IMR-90 (cell line): ENCODE results near the gene NCAPG2. TPM values are rescaled to one million over a fixed set of nuclear protein-coding genes. Genes with fewer than 3 reads are reported as not detected.

ENCODE experiments used
- ATAC-seq: fragments of 200-7000 bp; cut with Tn5 transposase; 2 replicates; pipeline ENCODE4 v1.9.1; 2020; ENCODE audit warnings: low read depth, mild to moderate bottlenecking, moderate library complexity
- BruUV-seq: library from RNA; stranded (reverse); fragments of 400-500 nt; replicated peaks from 2 replicates; lab custom pipeline; 2021; lab: Mats Ljungman, UMichigan
- CTCF ChIA-PET: fragments of 300-600 bp; formaldehyde crosslinking; extraction: SDS; loops from one replicate; lab custom pipeline; 2021; ENCODE audit warnings: antibody characterized with exemption; lab: Yijun Ruan, JAX
- POLR2A ChIA-PET: fragments of 300-600 bp; sonication (Branson Sonifier 250); formaldehyde crosslinking; loops from one replicate; lab custom pipeline; 2022; ENCODE audit warnings: antibody characterized with exemption; ENCODE audit not compliant: unreplicated experiment; lab: Charles Lee
- DNase-seq: peaks from one replicate; pipeline ENCODE4 v3.0.0; 2013
- H2AFZ ChIP-seq: replicated peaks from 2 replicates; pipeline ENCODE3; 2013; ENCODE audit warnings: low read length, mild to moderate bottlenecking; ENCODE audit not compliant: poor library complexity
- H2AK5ac ChIP-seq: 2 replicates; pipeline ENCODE4 v1.6.1; 2013; ENCODE audit warnings: low read depth, low read length, inconsistent platforms
- H2AK9ac ChIP-seq: replicated peaks from 2 replicates; pipeline ENCODE3; 2013; ENCODE audit warnings: mild to moderate bottlenecking, low read depth, low read length, moderate library complexity; ENCODE audit not compliant: poor library complexity
- H2BK120ac ChIP-seq: 2 replicates; pipeline ENCODE4 v1.6.1; 2013; ENCODE audit warnings: low read depth, low read length, inconsistent platforms
- H2BK15ac ChIP-seq: 3 replicates; pipeline ENCODE4 v1.6.1; 2013; ENCODE audit warnings: low read depth, low read length, inconsistent platforms
- H2BK20ac ChIP-seq: 2 replicates; pipeline ENCODE4 v1.6.1; 2013; ENCODE audit warnings: low read depth, mild to moderate bottlenecking, inconsistent platforms, low read length, moderate library complexity
- H2BK5ac ChIP-seq: 2 replicates; pipeline ENCODE4 v1.6.1; 2013; ENCODE audit warnings: mild to moderate bottlenecking, low read depth, low read length, inconsistent platforms; ENCODE audit not compliant: poor library complexity, severe bottlenecking
- H3K14ac ChIP-seq: replicated peaks from 2 replicates; pipeline ENCODE4 v1.6.1; 2013; ENCODE audit warnings: low read depth, low read length, inconsistent platforms
- H3K18ac ChIP-seq: 2 replicates; pipeline ENCODE4 v1.6.1; 2013; ENCODE audit warnings: low read depth, low read length, control low read depth
- H3K23ac ChIP-seq: 2 replicates; pipeline ENCODE4 v1.6.1; 2013; ENCODE audit warnings: low read depth, low read length, inconsistent platforms
- H3K27ac ChIP-seq: 2 replicates; pipeline ENCODE4 v1.5.1; 2013; ENCODE audit warnings: mild to moderate bottlenecking, control low read depth, low read length; ENCODE audit not compliant: insufficient read depth
- H3K27me3 ChIP-seq: 2 replicates; pipeline ENCODE4 v1.6.1; 2013; ENCODE audit warnings: low read length; ENCODE audit not compliant: control insufficient read depth, insufficient read depth
- H3K36me3 ChIP-seq: 2 replicates; pipeline ENCODE4 v1.6.1; 2013; ENCODE audit warnings: low read length, mixed read lengths; ENCODE audit not compliant: control insufficient read depth, insufficient read depth
- H3K4ac ChIP-seq: 2 replicates; pipeline ENCODE4 v1.6.1; 2013; ENCODE audit warnings: low read depth, low read length, inconsistent platforms
- H3K4me1 ChIP-seq: 2 replicates; pipeline ENCODE4 v1.6.1; 2013; ENCODE audit warnings: low read length, mixed read lengths; ENCODE audit not compliant: control insufficient read depth, insufficient read depth
- H3K4me2 ChIP-seq: 2 replicates; pipeline ENCODE4 v1.6.1; 2013; ENCODE audit warnings: low read depth, mild to moderate bottlenecking, control low read depth, low read length, moderate library complexity
- H3K4me3 ChIP-seq: 2 replicates; pipeline ENCODE4 v1.5.1; 2013; ENCODE audit warnings: low read depth, mild to moderate bottlenecking, control low read depth, low read length, moderate library complexity; ENCODE audit not compliant: insufficient read depth
- H3K56ac ChIP-seq: 2 replicates; pipeline ENCODE4 v1.6.1; 2013; ENCODE audit warnings: low read length, inconsistent platforms; ENCODE audit not compliant: insufficient read depth; ENCODE audit errors: extremely low read depth
- H3K79me1 ChIP-seq, 2 experiments: 2 replicates each; pipeline ENCODE4 v1.6.1; 2013; ENCODE audit warnings: low read length in 2 of 2, inconsistent platforms in 1 of 2, low read depth in 1 of 2
- H3K9ac ChIP-seq: 2 replicates; pipeline ENCODE4 v1.6.1; 2013; ENCODE audit warnings: low read depth, low read length, control low read depth
- H3K9me1 ChIP-seq: 2 replicates; pipeline ENCODE4 v1.6.1; 2013; ENCODE audit warnings: low read length, inconsistent platforms; ENCODE audit not compliant: insufficient read depth
- H3K9me3 ChIP-seq: 2 replicates; pipeline ENCODE4 v1.6.1; 2013; ENCODE audit warnings: low read length; ENCODE audit not compliant: control insufficient read depth, insufficient read depth
- H4K20me1 ChIP-seq: 2 replicates; pipeline ENCODE4 v1.6.1; 2013; ENCODE audit warnings: low read length, inconsistent platforms; ENCODE audit not compliant: insufficient read depth
- H4K5ac ChIP-seq: 2 replicates; pipeline ENCODE4 v1.6.1; 2013; ENCODE audit warnings: mild to moderate bottlenecking, low read depth, low read length, control low read depth
- H4K8ac ChIP-seq, 2 experiments: 2 replicates each; pipeline ENCODE4 v1.6.1; 2013; ENCODE audit warnings: low read depth in 2 of 2, low read length in 2 of 2, control low read depth in 1 of 2, inconsistent platforms in 1 of 2
- H4K91ac ChIP-seq: 2 replicates; pipeline ENCODE4 v1.6.1; 2013; ENCODE audit warnings: low read depth, low read length, inconsistent platforms; ENCODE audit not compliant: insufficient read depth
- BHLHE40 ChIP-seq: fragments of 150-350 bp; IDR thresholded peaks from 2 replicates; pipeline ENCODE4 v1.6.1; 2016; ENCODE audit warnings: mild to moderate bottlenecking, low read depth, low read length
- CHD1 ChIP-seq: IDR thresholded peaks from 2 replicates; pipeline ENCODE4 v1.6.1; 2012; ENCODE audit warnings: low read depth, low read length, improper control_type of control experiment
- CTCF ChIP-seq: conservative IDR thresholded peaks from 2 replicates; pipeline ENCODE4 v1.5.1; 2012; ENCODE audit warnings: mild to moderate bottlenecking, low read depth, low read length, improper control_type of control experiment
- MAFK ChIP-seq: IDR thresholded peaks from 2 replicates; pipeline ENCODE4 v1.6.1; 2012; ENCODE audit warnings: low read depth, low read length, improper control_type of control experiment
- MAZ ChIP-seq: IDR thresholded peaks from 2 replicates; pipeline ENCODE4 v1.6.1; 2012; ENCODE audit warnings: low read depth, mild to moderate bottlenecking, low read length, improper control_type of control experiment, moderate library complexity, borderline replicate concordance
- NFE2L2 ChIP-seq: fragments of 150-350 bp; IDR thresholded peaks from 2 replicates; pipeline ENCODE4 v1.6.1; 2016; ENCODE audit warnings: low read depth, mild to moderate bottlenecking, low read length
- POLR2A ChIP-seq: IDR thresholded peaks from 2 replicates; pipeline ENCODE4 v1.6.1; 2012; ENCODE audit warnings: mild to moderate bottlenecking, low read depth, low read length
- RCOR1 ChIP-seq: IDR thresholded peaks from 2 replicates; pipeline ENCODE4 v1.6.1; 2012; ENCODE audit warnings: mild to moderate bottlenecking, low read length, improper control_type of control experiment; ENCODE audit not compliant: insufficient replicate concordance
- SMC3 ChIP-seq: fragments of 150-350 bp; IDR thresholded peaks from 2 replicates; pipeline ENCODE4 v1.6.1; 2016; ENCODE audit warnings: low read depth, mild to moderate bottlenecking, antibody characterized with exemption, low read length, moderate library complexity
- USF2 ChIP-seq: fragments of 150-350 bp; IDR thresholded peaks from 2 replicates; pipeline ENCODE4 v1.6.1; 2017; ENCODE audit warnings: mild to moderate bottlenecking, antibody characterized with exemption, low read length, low read depth
- WGBS, 2 experiments: methylation state at CpG; one replicate each; pipeline versions ENCODE4 v1.1.5 to v1.1.7; 2013; ENCODE audit warnings: missing lambda C conversion rate in 2 of 2; ENCODE audit not compliant: insufficient read length in 1 of 2; ENCODE audit errors: extremely low coverage in 2 of 2; 5-methylcytosine and 5-hydroxymethylcytosine counted together
- dilution Hi-C: fragments of 300-500 bp; cut with HindIII; formaldehyde crosslinking; loops from one replicate; pipeline ENCODE4 v1.14.3; 2018; ENCODE audit warnings: low sequenced_read_pairs; ENCODE audit not compliant: unreplicated experiment
- in situ Hi-C: fragments of 300-500 bp; cut with MboI; formaldehyde crosslinking; loops from 3 replicates; pipeline ENCODE4 v1.14.3; 2019; ENCODE audit warnings: low sequenced_read_pairs, inconsistent platforms, mixed read lengths
- intact Hi-C: fragments of 100-400 bp; cut with micrococcal nuclease; formaldehyde crosslinking; loops from 2 replicates; pipeline ENCODE4 v1.10.0; 2022
- polyA plus RNA-seq, 3 experiments: library from polyadenylated mRNA; depleted of rRNA; stranded (reverse); fragments of >200 nt; gene quantifications; 2 replicates each; pipeline ENCODE4 v1.2.3, GENCODE V29; 2012; ENCODE audit warnings: low replicate concordance in 1 of 3
- total RNA-seq: library from RNA; depleted of rRNA; stranded (reverse); fragments of >200 nt; gene quantifications from 2 replicates; pipeline ENCODE4 v1.2.3, GENCODE V29; 2012

NCAPG2 gene
- total and polyA plus RNA-seq, 2 of the 4 experiments (the other 2 are of a cell fraction), result 25.6 to 25.8 TPM

DNA sequence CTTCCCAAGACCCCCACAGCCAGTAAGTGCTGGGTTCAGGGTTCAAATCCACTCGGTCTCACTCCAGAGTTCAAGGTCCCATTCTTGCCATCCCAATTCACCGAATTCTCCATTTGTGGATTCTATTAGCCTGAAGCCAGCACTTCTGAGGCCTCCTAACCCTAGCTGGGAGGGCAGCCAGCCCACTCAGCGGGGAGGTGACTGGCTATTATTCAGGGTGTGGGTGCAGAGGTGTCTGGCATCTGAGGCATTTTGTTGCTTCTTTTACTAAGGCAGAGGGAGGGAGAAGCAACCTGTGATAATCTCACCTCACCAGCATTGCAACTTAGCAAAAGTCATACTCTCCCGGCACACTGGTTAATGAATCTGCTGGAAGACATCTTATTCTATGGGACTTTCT, 108.3 kb downstream of the NCAPG2 start:
- Histone ChIP-seq H3K23ac (no peak overlapping the region), H2BK5ac (no peak overlapping the region), H3K14ac (no peak overlapping the region), H3K4me2 (no peak overlapping the region), H3K9me3 (peaks cover 2% of the 10 kb centered on the region; the same call in 1 of the 2 replicates), H3K36me3 (no peaks in the 10 kb centered on the region), H3K27ac (no peak overlapping the region), H3K4me3 (no peak overlapping the region), H2BK20ac (no peak overlapping the region), H3K4ac (no peak overlapping the region), H3K9me1 (no peaks in the 10 kb centered on the region), H2BK15ac (no peak overlapping the region), H4K20me1 (no peaks in the 10 kb centered on the region), H3K79me1 (no peaks in the 10 kb centered on the region), H2AK5ac (no peak overlapping the region), H3K18ac (no peak overlapping the region), H3K56ac (no peak overlapping the region), H3K4me1 (no peaks in the 10 kb centered on the region), H2AK9ac (no peak overlapping the region), H2AFZ (no peak overlapping the region), H4K5ac (no peak overlapping the region), H3K27me3 (no peaks in the 10 kb centered on the region), H2BK120ac (no peak overlapping the region), H4K91ac (no peak overlapping the region), H3K9ac (no peak overlapping the region), H4K8ac (no peak overlapping the region)
- CTCF ChIA-PET, result no interaction called here
- WGBS, 2 experiments, result 86% methylated on average over 1 of the region's 4 CpGs; no CpG with 5 or more reads in 1 of the 2 experiments
- no peak for DNase-seq
- POLR2A ChIA-PET, result no interaction called here
- ATAC-seq, result no peak
- TF ChIP-seq CHD1 (no peak), NFE2L2 (no peak), SMC3 (no peak), MAZ (no peak), BHLHE40 (no peak), CTCF (no peak), MAFK (no peak), POLR2A (no peak), USF2 (no peak), RCOR1 (no peak)
- BruUV-seq, result no TSS peak
- in situ Hi-C loops, result no loop called here
- intact Hi-C loops, result no loop called here
- dilution Hi-C loops, result no loop called here
